Lower leg skin (tissue), 4 donors: ENCODE results near the gene EID1. TPM values are rescaled to one million over a fixed set of nuclear protein-coding genes. Genes with fewer than 3 reads are reported as not detected.

ENCODE experiments used
- DNase-seq, 2 donors: peaks; one replicate each; pipeline ENCODE4 v3.0.0-alpha.2; 2019; ENCODE audit warnings: low spot score in 2 of 2
- H3K4me3 ChIP-seq: fragments of 200-600 bp; sonication (generic); 2 replicates; pipeline ENCODE4 v1.5.1; 2017; ENCODE audit warnings: mild to moderate bottlenecking, low read depth; ENCODE audit not compliant: poor library complexity, severe bottlenecking
- CTCF ChIP-seq, 3 donors: fragments of 450-650 bp; IDR thresholded peaks; one replicate each; pipeline ENCODE4 v1.5.1; 2016; ENCODE audit warnings: antibody characterized with exemption in 3 of 3, mild to moderate bottlenecking in 3 of 3, moderate library complexity in 2 of 3
- POLR2A ChIP-seq, 2 donors: fragments of 450-650 bp; IDR thresholded peaks; one replicate each; pipeline ENCODE4 v1.6.1; 2016 to 2017; ENCODE audit warnings: antibody characterized with exemption in 2 of 2, mild to moderate bottlenecking in 1 of 2, moderate library complexity in 1 of 2
- WGBS, 2 donors: methylation state at CpG; one replicate each; pipeline ENCODE4 v1.1.5; 2018; 5-methylcytosine and 5-hydroxymethylcytosine counted together
- intact Hi-C: fragments of 100-400 bp; cut with DNase I; formaldehyde crosslinking; loops from one replicate; pipeline ENCODE4 v1.15.0; 2023; ENCODE audit warnings: low total_unique reads
- total RNA-seq, 4 donors: library from RNA; depleted of rRNA; stranded (reverse); fragments of >200 nt; gene quantifications; one replicate each; pipeline ENCODE4 v1.1.0, GENCODE V29; 2016

Gene EID1
- total RNA-seq, 4 donors from 2014 or later = 58.5 to 127 (median 78.4) TPM

DNA sequence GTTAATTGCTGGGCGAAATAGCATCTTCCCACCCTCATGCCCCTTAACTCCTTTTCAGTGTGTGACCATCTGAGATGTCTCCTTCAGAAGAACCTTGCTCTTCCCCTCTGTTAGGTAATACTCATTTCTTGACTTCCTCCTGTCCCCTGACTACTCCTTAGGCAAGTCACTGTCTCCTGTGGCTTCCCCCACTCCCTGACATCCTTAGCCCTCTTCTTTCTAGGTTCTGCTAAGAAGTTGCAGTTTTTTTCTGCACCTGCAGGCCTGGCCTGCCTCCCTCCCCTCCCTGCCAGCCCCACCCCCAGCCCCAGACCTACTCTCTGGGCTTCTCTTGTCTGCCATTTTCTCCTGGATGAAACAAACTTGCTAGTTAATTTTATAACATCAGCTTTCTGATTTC, 15.2 kb upstream of the EID1 start:
- intact Hi-C loops = loop anchor here (10.0 kb wide), 2 partner anchors 282 to 1282 kb away; no protein-coding TSS in a partner anchor
- no peak overlapping the region for H3K4me3 ChIP-seq
- DNase-seq = no peak
- no peak for TF ChIP-seq POLR2A (IDR thresholded peaks at IDR 0.05)
- TF ChIP-seq CTCF (IDR thresholded peaks at IDR 0.05) = no peak
- WGBS, 2 donors = 96% methylated on average over 1 of the region's 1 CpG

DNA sequence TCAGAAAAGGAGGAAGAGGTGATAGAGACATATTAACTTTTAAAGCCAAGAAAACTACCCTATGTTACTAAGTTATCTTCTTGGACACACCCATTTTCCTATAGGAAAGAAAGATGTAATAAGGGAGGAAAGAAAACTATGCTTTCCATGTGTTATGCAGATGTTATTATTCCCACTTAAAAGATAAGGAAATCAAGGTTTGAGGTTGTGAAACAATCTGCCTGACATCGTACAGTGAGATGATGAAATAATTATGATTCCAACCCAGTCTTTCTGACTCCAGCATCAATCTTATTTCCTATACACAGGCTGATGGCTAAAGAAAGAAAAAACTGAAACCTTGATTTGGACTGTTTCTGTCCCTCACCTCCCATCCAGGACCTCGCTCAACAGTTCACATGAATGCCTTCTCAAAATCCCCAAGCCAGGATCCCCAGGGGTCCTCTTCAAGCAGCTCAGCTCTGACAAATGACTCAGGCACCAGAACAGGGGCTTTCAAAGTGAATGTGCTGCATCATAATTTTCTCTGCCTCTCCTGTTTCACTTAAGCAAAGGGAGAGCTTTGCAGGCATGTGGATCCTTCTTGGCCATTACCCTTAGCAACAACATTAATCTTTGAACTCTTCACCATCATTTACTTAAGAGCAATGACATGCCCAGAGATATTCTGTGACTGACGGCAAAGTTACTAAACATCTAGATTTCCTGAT, 12.4 kb upstream of the EID1 start:
- 73 to 79% methylated on average over 3 of the region's 3 CpGs for WGBS, 2 donors
- no peak overlapping the region for H3K4me3 ChIP-seq
- no peak for TF ChIP-seq CTCF (IDR thresholded peaks at IDR 0.05)
- no peak for TF ChIP-seq POLR2A (IDR thresholded peaks at IDR 0.05)
- intact Hi-C loops = loop anchor here (10.0 kb wide), 2 partner anchors 279 to 1279 kb away; no protein-coding TSS in a partner anchor
- no peak for DNase-seq

DNA sequence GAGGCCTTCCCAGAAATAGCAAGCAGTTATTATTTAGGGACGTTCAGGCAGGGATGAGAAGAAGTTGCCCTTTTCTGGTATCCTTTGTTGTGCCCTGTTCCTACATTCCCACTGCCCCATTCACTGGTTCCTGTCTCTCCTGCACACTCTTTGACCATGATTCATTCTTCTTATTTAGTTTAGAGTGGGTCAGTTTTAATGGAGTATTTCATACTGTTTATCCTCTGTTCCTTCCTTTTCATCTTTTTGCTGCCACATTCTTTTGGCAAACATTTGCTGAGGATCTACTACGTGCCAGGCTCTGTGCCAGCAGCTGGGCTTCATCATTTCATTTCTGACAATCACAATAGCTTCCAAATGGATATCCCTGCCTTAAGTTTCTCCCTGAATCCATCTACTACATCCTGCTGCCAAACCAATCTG, 11.8 kb upstream of the EID1 start:
- DNase-seq = no peak
- intact Hi-C loops = loop anchor here (10.0 kb wide), 2 partner anchors 279 to 1279 kb away; no protein-coding TSS in a partner anchor
- 45 to 51% methylated on average over 2 of the region's 2 CpGs for WGBS, 2 donors
- no peak overlapping the region for H3K4me3 ChIP-seq
- TF ChIP-seq POLR2A (IDR thresholded peaks at IDR 0.05) = no peak
- TF ChIP-seq CTCF (IDR thresholded peaks at IDR 0.05) = no peak

GRCh38 chr15:48868023-48868422, 9.9 kb upstream of the EID1 start:
- intact Hi-C loops = loop anchor here (10.0 kb wide), 2 partner anchors 277 to 1277 kb away; no protein-coding TSS in a partner anchor
- DNase-seq = no peak

GRCh38 chr15:48868536-48868935, 9.4 kb upstream of the EID1 start:
- intact Hi-C loops = loop anchor here (10.0 kb wide), 2 partner anchors 276 to 1276 kb away; no protein-coding TSS in a partner anchor
- no peak for DNase-seq
- TF ChIP-seq CTCF (IDR thresholded peaks at IDR 0.05) (no peak), POLR2A (IDR thresholded peaks at IDR 0.05) (no peak)
- 49 to 57% methylated on average over 2 of the region's 2 CpGs for WGBS, 2 donors
- no peak overlapping the region for H3K4me3 ChIP-seq

More at GRCh38 chr15:48868023-48868422, 9.9 kb upstream of the EID1 start:
- TF ChIP-seq POLR2A (IDR thresholded peaks at IDR 0.05) = no peak
- no peak for TF ChIP-seq CTCF (IDR thresholded peaks at IDR 0.05)
- H3K4me3 ChIP-seq = no peak overlapping the region
